Neuronal stem cell (in vitro differentiated cells): ENCODE measurements around the gene RPL38.
A peak's percentile ranks its signal among the peaks of the same experiment; 100 is the strongest.

Experiments
- DNase-seq: peaks from one replicate; pipeline ENCODE4 v3.0.0-alpha.2; 2013; ENCODE audit warnings: low spot score
- H2AFZ ChIP-seq: one replicate; pipeline ENCODE4 v1.6.1; 2013; ENCODE audit warnings: mild to moderate bottlenecking, low read length, inconsistent platforms
- H2AK5ac ChIP-seq: 2 replicates; pipeline ENCODE4 v1.6.1; 2013; ENCODE audit warnings: low read depth, mild to moderate bottlenecking, inconsistent platforms, low read length, moderate library complexity, mixed read lengths
- H2BK120ac ChIP-seq: 2 replicates; pipeline ENCODE4 v1.6.1; 2013; ENCODE audit warnings: low read depth, mild to moderate bottlenecking, inconsistent platforms, low read length, moderate library complexity, mixed read lengths
- H2BK12ac ChIP-seq: one replicate; pipeline ENCODE4 v1.6.1; 2013; ENCODE audit warnings: low read length, inconsistent platforms
- H2BK15ac ChIP-seq: 2 replicates; pipeline ENCODE4 v1.6.1; 2013; ENCODE audit warnings: mild to moderate bottlenecking, low read length, inconsistent platforms, mixed read lengths
- H2BK5ac ChIP-seq: one replicate; pipeline ENCODE4 v1.6.1; 2013; ENCODE audit warnings: inconsistent platforms, mild to moderate bottlenecking, low read length, moderate library complexity
- H3K14ac ChIP-seq: one replicate; pipeline ENCODE4 v1.6.1; 2013; ENCODE audit warnings: low read length, inconsistent platforms
- H3K18ac ChIP-seq: 2 replicates; pipeline ENCODE4 v1.6.1; 2013; ENCODE audit warnings: low read length, inconsistent platforms
- H3K23ac ChIP-seq: 2 replicates; pipeline ENCODE4 v1.6.1; 2013; ENCODE audit warnings: low read depth, mild to moderate bottlenecking, mixed read lengths, low read length, inconsistent platforms; ENCODE audit not compliant: poor library complexity
- H3K27ac ChIP-seq: replicated peaks from 3 replicates; pipeline ENCODE4 v1.5.1; 2013; ENCODE audit warnings: low read length, inconsistent platforms
- H3K27me3 ChIP-seq, 3 experiments: 2 replicates each; pipeline ENCODE4 v1.6.1; 2013; ENCODE audit warnings: low read length in 3 of 3, mild to moderate bottlenecking in 2 of 3, inconsistent platforms in 1 of 3, low read depth in 1 of 3, mixed read lengths in 1 of 3, moderate library complexity in 1 of 3; ENCODE audit not compliant: control insufficient read depth in 3 of 3, insufficient read depth in 3 of 3
- H3K36me3 ChIP-seq, 2 donors: replicated peaks in 1 of 2; 2 replicates each; pipeline ENCODE4 v1.6.1; 2013; ENCODE audit warnings: low read length in 2 of 2; ENCODE audit not compliant: control insufficient read depth in 2 of 2, insufficient read depth in 2 of 2
- H3K4ac ChIP-seq: 2 replicates; pipeline ENCODE4 v1.6.1; 2013; ENCODE audit warnings: inconsistent platforms, mild to moderate bottlenecking, low read length, moderate library complexity
- H3K4me1 ChIP-seq, 2 donors: 1 replicate in 1 of 2; 2 replicates in 1 of 2; pipeline ENCODE4 v1.6.1; 2013; ENCODE audit warnings: low read length in 2 of 2, low read depth in 1 of 2; ENCODE audit not compliant: control insufficient read depth in 2 of 2, insufficient read depth in 1 of 2
- H3K4me2 ChIP-seq: one replicate; pipeline ENCODE4 v1.6.1; 2013; ENCODE audit warnings: mild to moderate bottlenecking, low read length, inconsistent platforms; ENCODE audit not compliant: insufficient read depth, poor library complexity, severe bottlenecking
- H3K4me3 ChIP-seq, 2 donors: 2 replicates each; pipeline ENCODE4 v1.5.1; 2013; ENCODE audit warnings: low read length in 2 of 2, mild to moderate bottlenecking in 2 of 2, inconsistent platforms in 1 of 2, moderate library complexity in 1 of 2
- H3K79me1 ChIP-seq: one replicate; pipeline ENCODE4 v1.6.1; 2013; ENCODE audit warnings: low read depth, mild to moderate bottlenecking, inconsistent platforms, low read length, moderate library complexity
- H3K9ac ChIP-seq: one replicate; pipeline ENCODE4 v1.6.1; 2013; ENCODE audit warnings: mild to moderate bottlenecking, low read depth, low read length, inconsistent platforms; ENCODE audit not compliant: poor library complexity
- H3K9me3 ChIP-seq, 2 donors: replicated peaks in 1 of 2; 2 replicates each; pipeline versions ENCODE3 to v1.6.1; 2013; ENCODE audit warnings: low read length in 2 of 2, mild to moderate bottlenecking in 2 of 2, inconsistent platforms in 1 of 2, low read depth in 1 of 2, mixed read lengths in 1 of 2, moderate library complexity in 1 of 2; ENCODE audit not compliant: control insufficient read depth in 2 of 2, insufficient read depth in 1 of 2
- H4K8ac ChIP-seq: one replicate; pipeline ENCODE4 v1.6.1; 2013; ENCODE audit warnings: low read depth, mild to moderate bottlenecking, inconsistent platforms, low read length, moderate library complexity
- H4K91ac ChIP-seq: one replicate; pipeline ENCODE4 v1.6.1; 2013; ENCODE audit warnings: low read length, low read depth, mild to moderate bottlenecking, inconsistent platforms; ENCODE audit not compliant: poor library complexity
- WGBS, 2 donors: extraction: QIAGEN DNeasy Blood & Tissue Kit; methylation state at CpG; one replicate each; pipeline ENCODE4 v1.1.7; 2013; ENCODE audit warnings: missing lambda C conversion rate in 2 of 2, mixed read lengths in 1 of 2; ENCODE audit not compliant: insufficient read length in 2 of 2, insufficient replicate concordance in 1 of 2; ENCODE audit errors: extremely low coverage in 2 of 2; 5-methylcytosine and 5-hydroxymethylcytosine counted together

The RPL38 gene

DNA sequence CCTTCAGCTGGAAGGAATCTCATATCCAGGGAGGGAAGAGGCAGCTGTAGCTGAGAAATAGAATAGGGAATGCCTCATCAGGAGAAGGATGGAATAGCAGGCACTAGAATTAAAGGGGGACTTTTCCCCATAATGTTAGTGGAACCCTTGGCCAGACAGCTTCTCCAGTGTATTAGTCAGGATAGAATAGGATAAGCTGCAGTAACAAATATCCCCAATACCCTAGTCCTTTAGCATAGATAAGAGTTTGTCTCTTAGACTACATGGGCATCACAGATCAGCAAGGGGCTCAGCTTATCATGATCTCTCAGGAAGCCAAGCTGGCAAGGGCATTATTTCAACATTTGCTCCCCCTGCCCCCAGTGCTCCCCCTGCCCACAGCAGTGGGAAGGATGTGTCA, 44.7 kb upstream of the RPL38 start:
- Histone ChIP-seq H2AFZ (no peak overlapping the region), H4K91ac (no peak overlapping the region), H2BK120ac (no peak overlapping the region), H3K4me2 (no peak overlapping the region), H3K9ac (no peak overlapping the region), H2AK5ac (no peak overlapping the region), H3K79me1 (no peaks in the 10 kb centered on the region), H3K23ac (no peak overlapping the region), H2BK5ac (no peak overlapping the region), H3K9me3 (peaks cover 0 to 4% of the 10 kb centered on the region in 2 donors), H3K4ac (no peak overlapping the region), H3K27me3 (no peaks in the 10 kb centered on the region), H3K36me3 (no peaks in the 10 kb centered on the region), H3K14ac (no peak overlapping the region), H3K27ac (no peak overlapping the region), H3K4me3 (no peak overlapping the region), H3K18ac (no peak overlapping the region), H2BK12ac (no peak overlapping the region), H4K8ac (no peak overlapping the region), H3K4me1 (peaks cover 0 to 6% of the 10 kb centered on the region in 2 donors), H2BK15ac (no peak overlapping the region)
- no peak for DNase-seq

DNA sequence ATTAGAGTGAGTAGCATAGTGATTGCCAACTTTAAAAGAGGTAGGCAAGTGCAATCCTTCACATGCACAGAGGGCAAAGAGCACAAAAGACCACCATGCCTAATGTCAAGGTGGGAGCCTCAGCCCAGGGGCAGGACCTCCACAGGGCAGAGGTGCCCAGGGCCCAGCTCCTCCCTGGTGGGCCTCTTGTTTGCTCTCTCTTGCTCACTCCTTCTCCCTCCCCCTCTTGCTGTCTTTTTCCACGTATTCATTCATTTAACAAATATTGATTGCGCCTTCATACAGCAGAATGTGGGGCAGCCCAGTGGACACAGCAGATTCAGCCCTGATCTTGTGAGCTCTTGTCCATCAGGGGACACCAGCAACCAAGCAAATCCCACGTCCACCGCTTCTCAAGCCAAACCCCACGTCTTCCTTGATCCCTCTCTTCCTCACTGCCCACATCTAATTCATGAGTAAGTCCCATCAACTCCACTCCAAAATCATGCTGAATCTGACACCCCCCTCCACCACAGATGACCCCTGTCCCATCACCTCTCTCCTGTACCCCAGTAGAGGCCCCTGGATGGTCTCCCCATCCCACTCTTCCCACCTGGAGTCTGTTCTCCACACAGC, 44.1 kb upstream of the RPL38 start:
- Histone ChIP-seq H2BK5ac (no peak overlapping the region), H3K4ac (no peak overlapping the region), H3K18ac (no peak overlapping the region), H3K79me1 (no peaks in the 10 kb centered on the region), H2BK12ac (no peak overlapping the region), H3K23ac (no peak overlapping the region), H3K27me3 (no peaks in the 10 kb centered on the region), H2BK15ac (no peak overlapping the region), H3K9me3 (peaks cover 0 to 4% of the 10 kb centered on the region in 2 donors), H3K9ac (no peak overlapping the region), H2AFZ (no peak overlapping the region), H3K14ac (no peak overlapping the region), H3K4me1 (peaks cover 0 to 8% of the 10 kb centered on the region in 2 donors), H3K4me2 (no peak overlapping the region), H2BK120ac (no peak overlapping the region), H2AK5ac (no peak overlapping the region), H3K4me3 (peak overlapping the region in 1 of 2 donors; percentile 31), H4K8ac (no peak overlapping the region), H3K36me3 (no peaks in the 10 kb centered on the region), H3K27ac (no peak overlapping the region), H4K91ac (no peak overlapping the region)
- DNase-seq = no peak
- no CpG with 5 or more reads among the region's 5 CpGs for WGBS, 2 donors

DNA sequence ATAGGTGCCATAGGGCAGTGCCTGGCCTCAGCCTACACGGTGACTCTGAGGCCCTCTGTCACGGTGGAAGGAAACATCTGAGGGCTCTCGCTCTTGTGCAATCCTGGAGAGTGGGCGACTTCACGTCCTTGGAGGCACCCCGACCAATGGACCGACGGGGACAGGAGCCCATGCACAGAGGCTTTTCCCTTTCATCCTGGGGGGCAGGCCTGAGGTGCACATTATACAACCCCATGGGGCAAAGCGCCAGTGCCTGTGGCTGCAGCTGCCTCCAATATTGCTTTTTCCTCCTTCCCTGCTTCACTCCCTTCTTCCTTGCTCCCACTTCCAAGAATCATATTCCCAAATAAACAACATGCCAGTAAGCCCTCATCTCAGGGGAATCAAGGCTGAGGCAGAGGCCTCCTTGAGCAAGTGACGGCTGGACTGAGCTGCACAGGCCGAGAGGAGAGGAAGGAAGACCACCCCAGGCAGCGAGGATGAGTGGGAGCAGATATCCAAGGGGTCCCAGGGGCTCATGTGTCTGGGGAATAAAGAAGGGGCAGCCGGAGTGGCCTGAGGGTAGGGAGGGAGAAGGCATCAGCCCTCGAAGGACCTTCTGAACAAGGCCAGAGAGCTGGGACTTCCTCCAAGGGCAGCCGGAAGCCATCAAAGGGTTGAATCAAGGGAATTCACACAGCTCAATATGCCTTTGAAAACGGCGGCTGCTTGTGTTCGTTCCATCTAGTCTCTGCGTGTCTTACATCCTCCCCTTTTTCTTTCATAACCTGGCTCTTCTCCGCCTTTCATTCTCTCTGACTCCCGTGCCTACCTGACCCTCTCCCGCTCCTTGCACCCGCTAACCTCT, 42.6 kb upstream of the RPL38 start:
- no peak overlapping the region for H2BK5ac ChIP-seq
- H3K9me3 ChIP-seq = peaks cover 0 to 4% of the 10 kb centered on the region in 2 donors
- H2BK12ac ChIP-seq = peak overlapping the region; percentile 97
- H2AK5ac ChIP-seq = peak overlapping the region; percentile 26
- H3K23ac ChIP-seq = peak overlapping the region; percentile 18
- H3K4me1 ChIP-seq = peaks cover 0 to 11% of the 10 kb centered on the region in 2 donors
- H2BK15ac ChIP-seq = peak overlapping the region; percentile 33
- H3K18ac ChIP-seq = peak overlapping the region; percentile 48
- H4K91ac ChIP-seq = peak overlapping the region; percentile 60
- H3K27ac ChIP-seq = no peak overlapping the region
- H2BK120ac ChIP-seq = no peak overlapping the region
- no peak for DNase-seq
- H3K27me3 ChIP-seq = no peaks in the 10 kb centered on the region
- no peaks in the 10 kb centered on the region for H3K36me3 ChIP-seq
- H3K4ac ChIP-seq = no peak overlapping the region
- H3K79me1 ChIP-seq = no peaks in the 10 kb centered on the region
- no peak overlapping the region for H4K8ac ChIP-seq
- H2AFZ ChIP-seq = no peak overlapping the region
- no peak overlapping the region for H3K4me3 ChIP-seq
- no CpG with 5 or more reads among the region's 23 CpGs for WGBS, 2 donors
- no peak overlapping the region for H3K9ac ChIP-seq
- H3K4me2 ChIP-seq = no peak overlapping the region
- no peak overlapping the region for H3K14ac ChIP-seq

DNA sequence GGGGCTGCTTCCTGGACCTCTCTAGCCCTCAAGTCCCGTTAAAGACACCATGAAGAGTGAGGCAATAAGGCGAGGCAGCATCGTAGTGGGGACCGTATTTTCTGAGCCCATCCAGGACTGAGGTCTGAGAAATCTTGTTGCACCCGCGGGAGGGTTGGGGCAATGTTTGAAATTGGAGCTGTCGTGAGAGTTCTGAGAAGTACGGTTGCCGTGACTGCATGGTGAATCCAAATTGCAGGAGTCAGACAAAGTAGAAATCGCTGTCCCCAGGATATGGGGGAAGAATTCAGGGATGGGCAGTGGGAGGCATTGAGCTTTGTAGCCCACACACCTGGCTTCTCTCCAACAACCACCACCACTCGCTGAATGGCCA, 42.0 kb upstream of the RPL38 start:
- DNase-seq = no peak
- Histone ChIP-seq H3K18ac (peak overlapping the region; percentile 48), H2BK15ac (peak overlapping the region; percentile 33), H3K9me3 (peaks cover 0 to 4% of the 10 kb centered on the region in 2 donors), H3K79me1 (no peaks in the 10 kb centered on the region), H2BK5ac (no peak overlapping the region), H3K14ac (no peak overlapping the region), H2BK120ac (no peak overlapping the region), H3K4me2 (no peak overlapping the region), H3K4me1 (peaks cover 0 to 11% of the 10 kb centered on the region in 2 donors), H2AK5ac (no peak overlapping the region), H3K9ac (no peak overlapping the region), H4K91ac (no peak overlapping the region), H3K27me3 (no peaks in the 10 kb centered on the region), H3K4me3 (no peak overlapping the region), H2AFZ (no peak overlapping the region), H3K23ac (no peak overlapping the region), H3K4ac (no peak overlapping the region), H4K8ac (no peak overlapping the region), H3K36me3 (no peaks in the 10 kb centered on the region), H2BK12ac (no peak overlapping the region), H3K27ac (no peak overlapping the region)
- no CpG with 5 or more reads among the region's 11 CpGs for WGBS, 2 donors
